PC-3 (cell line): ENCODE measurements around the gene L3MBTL4. TPM values are rescaled to one million over a fixed set of nuclear protein-coding genes. Genes with fewer than 3 reads are reported as not detected.

Source experiments
- ATAC-seq: fragments of 200-7000 bp; cut with Tn5 transposase; 2 replicates; pipeline ENCODE4 v1.9.1; 2020; ENCODE audit warnings: mild to moderate bottlenecking, moderate library complexity
- BruUV-seq: library from RNA; stranded (reverse); fragments of 400-500 nt; replicated peaks from 2 replicates; lab custom pipeline; 2021; lab: Mats Ljungman, UMichigan
- CTCF ChIA-PET: fragments of 300-600 bp; sonication (Branson Sonifier 250); formaldehyde crosslinking; loops from one replicate; lab custom pipeline; 2022; ENCODE audit warnings: antibody characterized with exemption; lab: Charles Lee
- POLR2A ChIA-PET: fragments of 300-600 bp; sonication (Branson Sonifier 250); formaldehyde crosslinking; loops from one replicate; lab custom pipeline; 2022; ENCODE audit warnings: antibody characterized with exemption; ENCODE audit not compliant: unreplicated experiment; lab: Charles Lee
- DNase-seq: peaks from one replicate; pipeline ENCODE4 v3.0.0-alpha.2; 2015
- H2AFZ ChIP-seq: fragments of 300-600 bp; sonication (generic); 2 replicates; pipeline ENCODE4 v1.6.0; 2016; ENCODE audit warnings: antibody characterized with exemption, low read length
- H3F3A ChIP-seq: fragments of 300-600 bp; sonication (generic); one replicate; pipeline ENCODE4 v1.6.0; 2017; ENCODE audit warnings: antibody characterized with exemption, low read length, control low read depth, mild to moderate bottlenecking; ENCODE audit not compliant: unreplicated experiment
- H3K27ac ChIP-seq: fragments of 300-600 bp; sonication (generic); 2 replicates; pipeline ENCODE4 v1.5.1; 2016; ENCODE audit warnings: mild to moderate bottlenecking, low read length
- H3K27me3 ChIP-seq: fragments of 300-600 bp; sonication (generic); 2 replicates; pipeline ENCODE4 v1.6.1; 2016; ENCODE audit warnings: low read length, mixed read lengths
- H3K36me3 ChIP-seq: fragments of 300-600 bp; sonication (generic); 2 replicates; pipeline ENCODE4 v1.6.1; 2016; ENCODE audit warnings: low read depth, mixed run types, low read length, mixed read lengths
- H3K4me1 ChIP-seq: fragments of 300-600 bp; sonication (generic); 2 replicates; pipeline ENCODE4 v1.5.1; 2016; ENCODE audit warnings: low read length; ENCODE audit not compliant: insufficient read depth
- H3K4me2 ChIP-seq: fragments of 300-600 bp; sonication (generic); 2 replicates; pipeline ENCODE4 v1.6.0; 2016; ENCODE audit warnings: low read length
- H3K4me3 ChIP-seq: fragments of 300-600 bp; sonication (generic); 2 replicates; pipeline ENCODE4 v1.5.1; 2016; ENCODE audit warnings: mild to moderate bottlenecking, low read length, mixed read lengths
- H3K79me2 ChIP-seq: fragments of 300-600 bp; sonication (generic); 2 replicates; pipeline ENCODE4 v1.6.1; 2017; ENCODE audit warnings: low read length, mixed read lengths
- H3K9ac ChIP-seq: fragments of 300-600 bp; sonication (generic); 2 replicates; pipeline ENCODE4 v1.6.0; 2016; ENCODE audit warnings: mild to moderate bottlenecking, low read length
- H3K9me2 ChIP-seq: fragments of 300-600 bp; sonication (generic); replicated peaks from 2 replicates; pipeline ENCODE4 v1.6.1; 2016; ENCODE audit warnings: mixed run types, low read length, mixed read lengths
- H3K9me3 ChIP-seq: fragments of 300-600 bp; sonication (generic); 2 replicates; pipeline ENCODE4 v1.6.1; 2016; ENCODE audit warnings: low read length, mixed read lengths
- H4K20me1 ChIP-seq: fragments of 300-600 bp; sonication (generic); 2 replicates; pipeline ENCODE4 v1.6.1; 2016; ENCODE audit warnings: low read length, mixed read lengths
- CTCF ChIP-seq: fragments of 300-600 bp; sonication (generic); conservative IDR thresholded peaks from 2 replicates; pipeline ENCODE4 v1.5.1; 2017; ENCODE audit warnings: antibody characterized with exemption, low read depth, mild to moderate bottlenecking, low read length
- EZH2 ChIP-seq: fragments of 300-600 bp; sonication (generic); IDR thresholded peaks from one replicate; pipeline ENCODE4 v1.6.1; 2017; ENCODE audit warnings: antibody characterized with exemption, mild to moderate bottlenecking, low read length; ENCODE audit not compliant: unreplicated experiment
- EZH2phosphoT487 ChIP-seq: fragments of 300-600 bp; sonication (generic); IDR thresholded peaks from 2 replicates; pipeline ENCODE4 v1.6.1; 2018; ENCODE audit warnings: mild to moderate bottlenecking, antibody characterized with exemption, low read length, borderline replicate concordance
- intact Hi-C: fragments of 100-400 bp; cut with micrococcal nuclease; formaldehyde crosslinking; loops from 2 replicates; pipeline ENCODE4 v1.9.0; 2023
- total RNA-seq: library from RNA; depleted of rRNA; stranded (reverse); fragments of >200 nt; gene quantifications from 2 replicates; pipeline ENCODE4 v1.2.3, GENCODE V29; 2014

Gene L3MBTL4
- total RNA-seq, 1 experiment from 2014 or later, result 0.47 TPM

- H4K20me1 ChIP-seq, result no peaks in the 10 kb centered on the region
- no peaks in the 10 kb centered on the region for H3F3A ChIP-seq
- H3K79me2 ChIP-seq, result no peaks in the 10 kb centered on the region
- TF ChIP-seq CTCF (no peak), EZH2phosphoT487 (no peak), EZH2 (no peak)
- H3K36me3 ChIP-seq, result no peaks in the 10 kb centered on the region
- BruUV-seq, result no TSS peak
- POLR2A ChIA-PET, result no interaction called here
- DNase-seq (no peak), ATAC-seq (peak; percentile 59)
- H3K9me3 ChIP-seq, result no peaks in the 10 kb centered on the region
- intact Hi-C loops, result no loop called here
- CTCF ChIA-PET, result no interaction called here
- no peaks in the 10 kb centered on the region for H3K27me3 ChIP-seq
- no peak overlapping the region for H3K27ac ChIP-seq
- no peaks in the 10 kb centered on the region for H3K4me1 ChIP-seq
- H3K4me2 ChIP-seq, result no peak overlapping the region
- H3K9me2 ChIP-seq, result no peaks in the 10 kb centered on the region
- no peak overlapping the region for H2AFZ ChIP-seq
- no peak overlapping the region for H3K9ac ChIP-seq
- no peak overlapping the region for H3K4me3 ChIP-seq
Measured at GRCh38 chr18:6221602-6222014, 193.1 kb downstream of the L3MBTL4 start.

GRCh38 chr18:6220129-6220528, 194.6 kb downstream of the L3MBTL4 start:
- no peak overlapping the region for H3K4me2 ChIP-seq
- H3K4me3 ChIP-seq, result no peak overlapping the region
- no peak overlapping the region for H3K27ac ChIP-seq
- no peaks in the 10 kb centered on the region for H3K4me1 ChIP-seq
- no TSS peak for BruUV-seq
- no peaks in the 10 kb centered on the region for H3K36me3 ChIP-seq
- H2AFZ ChIP-seq, result no peak overlapping the region
- ChIA-PET CTCF (no interaction called here), POLR2A (no interaction called here)
- no peaks in the 10 kb centered on the region for H3F3A ChIP-seq
- intact Hi-C loops, result no loop called here
- no peak for ATAC-seq
- H4K20me1 ChIP-seq, result no peaks in the 10 kb centered on the region
- DNase-seq, result no peak
- TF ChIP-seq EZH2 (no peak), CTCF (no peak), EZH2phosphoT487 (no peak)
- no peaks in the 10 kb centered on the region for H3K9me3 ChIP-seq
- no peaks in the 10 kb centered on the region for H3K27me3 ChIP-seq
- H3K9me2 ChIP-seq, result no peaks in the 10 kb centered on the region
- H3K9ac ChIP-seq, result no peak overlapping the region
- H3K79me2 ChIP-seq, result no peaks in the 10 kb centered on the region

GRCh38 chr18:6219116-6219717, 195.5 kb downstream of the L3MBTL4 start:
- Histone ChIP-seq H3K79me2 (no peaks in the 10 kb centered on the region), H2AFZ (peak overlapping the region; percentile 46; the same call in 1 of the 2 replicates), H3K9me2 (no peaks in the 10 kb centered on the region), H3K9ac (no peak overlapping the region), H3K4me1 (no peaks in the 10 kb centered on the region), H3K9me3 (no peaks in the 10 kb centered on the region), H3K36me3 (no peaks in the 10 kb centered on the region), H3K4me3 (no peak overlapping the region), H3K4me2 (no peak overlapping the region), H3F3A (no peaks in the 10 kb centered on the region), H3K27ac (no peak overlapping the region), H3K27me3 (no peaks in the 10 kb centered on the region), H4K20me1 (no peaks in the 10 kb centered on the region)
- ATAC-seq (peak; percentile 89), DNase-seq (peak; percentile 78)
- ChIA-PET POLR2A (no interaction called here), CTCF (interaction anchor here (0.5 to 0.7 kb wide), 2 partner anchors 233 to 1196 kb away, joined by 3 to 6 read pairs; no protein-coding TSS in a partner anchor)
- BruUV-seq, result no TSS peak
- intact Hi-C loops, result loop anchor here (1.0 to 10.0 kb wide), 3 partner anchors 162 to 340 kb away; no protein-coding TSS in a partner anchor
- TF ChIP-seq CTCF, result peak; percentile 84
- TF ChIP-seq EZH2, result no peak
